CD8-positive, alpha-beta memory T cell (primary cell): ENCODE measurements around the gene QRICH1. TPM values are rescaled to one million over a fixed set of nuclear protein-coding genes. Genes with fewer than 3 reads are reported as not detected.
A peak's percentile ranks its signal among the peaks of the same experiment; 100 is the strongest.
"Not testable (repeated sequence)": the region's sequence is repeated elsewhere in the genome, so short reads cannot be mapped to it uniquely, and the experiment has no call there.

Source experiments
- CTCF ChIA-PET: fragments of 350-600 bp; sonication (Branson Sonifier 250); formaldehyde crosslinking; loops from one replicate; lab custom pipeline; 2021; ENCODE audit warnings: antibody characterized with exemption; lab: Charles Lee
- POLR2A ChIA-PET: fragments of 350-600 bp; sonication (Branson Sonifier 250); formaldehyde crosslinking; loops from one replicate; lab custom pipeline; 2021; ENCODE audit warnings: antibody characterized with exemption; lab: Charles Lee
- DNase-seq, 5 donors: peaks; one replicate each; pipeline versions ENCODE4 v3.0.0 to v3.0.0-alpha.2; 2020 to 2022; ENCODE audit warnings: mixed read lengths in 1 of 5
- H3K27ac ChIP-seq: one replicate; pipeline ENCODE4 v1.7.0; 2013; ENCODE audit warnings: low read depth, mild to moderate bottlenecking, low read length, moderate library complexity
- H3K27me3 ChIP-seq: 2 replicates; pipeline ENCODE4 v1.7.0; 2013; ENCODE audit warnings: low read length, mild to moderate bottlenecking; ENCODE audit not compliant: insufficient read depth, poor library complexity, severe bottlenecking
- H3K36me3 ChIP-seq: 2 replicates; pipeline ENCODE4 v1.7.0; 2013; ENCODE audit warnings: mild to moderate bottlenecking, low read length, moderate library complexity; ENCODE audit not compliant: insufficient read depth
- H3K4me1 ChIP-seq: 2 replicates; pipeline ENCODE4 v1.7.0; 2013; ENCODE audit warnings: mild to moderate bottlenecking, low read length, moderate library complexity; ENCODE audit not compliant: insufficient read depth
- H3K4me3 ChIP-seq: 2 replicates; pipeline ENCODE4 v1.7.0; 2013; ENCODE audit warnings: mild to moderate bottlenecking, low read length
- H3K9me3 ChIP-seq: 2 replicates; pipeline ENCODE4 v1.7.0; 2013; ENCODE audit warnings: mild to moderate bottlenecking, low read length
- H3K27ac Mint-ChIP-seq, 8 donors: one replicate each; pipeline ENCODE4 v1.8.0; 2020 to 2021; ENCODE audit warnings: mixed read lengths in 8 of 8, mild to moderate bottlenecking in 6 of 8, inconsistent platforms in 3 of 8, moderate library complexity in 3 of 8
- H3K27me3 Mint-ChIP-seq, 2 donors: one replicate each; pipeline ENCODE4 v1.8.0; 2020 to 2021; ENCODE audit warnings: mixed read lengths in 2 of 2, mild to moderate bottlenecking in 1 of 2, moderate library complexity in 1 of 2
- H3K36me3 Mint-ChIP-seq, 3 donors: one replicate each; pipeline ENCODE4 v1.8.0; 2020 to 2021; ENCODE audit warnings: mixed read lengths in 3 of 3, inconsistent platforms in 1 of 3, mild to moderate bottlenecking in 1 of 3
- H3K4me1 Mint-ChIP-seq, 3 donors: one replicate each; pipeline ENCODE4 v1.8.0; 2020 to 2021; ENCODE audit warnings: mixed read lengths in 3 of 3, inconsistent platforms in 1 of 3, mild to moderate bottlenecking in 1 of 3
- H3K4me3 Mint-ChIP-seq, 7 donors: one replicate each; pipeline ENCODE4 v1.8.0; 2020 to 2021; ENCODE audit warnings: mixed read lengths in 7 of 7, mild to moderate bottlenecking in 6 of 7, moderate library complexity in 4 of 7, inconsistent platforms in 2 of 7
- H3K9me3 Mint-ChIP-seq, 5 donors: one replicate each; pipeline ENCODE4 v1.8.0; 2020 to 2022; ENCODE audit warnings: mixed read lengths in 5 of 5, mild to moderate bottlenecking in 3 of 5, moderate library complexity in 2 of 5, inconsistent platforms in 1 of 5
- polyA plus RNA-seq: library from polyadenylated mRNA; unstranded; fragments of 300-500 nt; fragmentation: Illumina TruSeq; gene quantifications from one replicate; pipeline ENCODE4 v1.2.3, GENCODE V29; 2021
- total RNA-seq, 2 experiments: library from RNA; stranded (reverse); gene quantifications; one replicate each; pipeline ENCODE4 v1.2.3, GENCODE V29; 2021

The QRICH1 gene
- total and polyA plus RNA-seq, 3 experiments from 2014 or later = 30.5 to 134 (median 122) TPM

DNA sequence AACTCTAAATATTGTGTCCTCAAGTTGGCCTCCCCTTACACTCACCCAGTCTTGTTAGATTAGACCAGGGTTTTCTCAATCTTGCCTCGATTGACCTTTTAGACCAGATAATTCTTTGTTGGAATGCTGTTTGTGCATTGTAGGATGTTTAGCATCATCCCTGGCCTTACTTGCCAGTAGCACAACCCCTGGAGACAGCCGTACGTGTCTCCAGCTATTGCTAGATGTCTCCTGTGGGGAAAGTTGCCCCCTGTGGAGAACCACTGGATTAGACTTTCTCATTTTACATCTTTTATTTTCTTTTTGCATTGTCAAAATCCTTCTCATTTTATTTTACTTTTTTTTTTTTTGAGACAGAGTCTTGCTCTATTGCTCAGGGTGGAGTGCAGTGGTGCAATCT, 84.5 kb downstream of the QRICH1 start:
- ChIA-PET POLR2A (interaction anchor here (0.7 to 3.5 kb wide), 4 partner anchors 8 to 85 kb away, joined by 3 to 48 read pairs (median 4); partner anchors contain the start of genes DALRD3 and P4HTM), CTCF (interaction anchor here (1.1 to 10.1 kb wide), 4 partner anchors 9 to 331 kb away, joined by 3 to 121 read pairs (median 56); partner anchors contain the start of genes DALRD3, NDUFAF3, P4HTM and USP4)
- Mint-ChIP-seq H3K27me3 (peaks cover 0 to 3% of the 10 kb centered on the region in 2 donors), H3K36me3 (peaks cover 0 to 49% (median 0%) of the 10 kb centered on the region in 3 donors), H3K4me3 (peak overlapping the region in 5 of 7 donors; percentile 51 to 89 (median 62)), H3K9me3 (no peaks in the 10 kb centered on the region), H3K27ac (peak overlapping the region in 2 of 8 donors; percentile 14 to 68), H3K4me1 (peaks cover 24 to 46% (median 41%) of the 10 kb centered on the region in 3 donors)
- no peaks in the 10 kb centered on the region for H3K9me3 ChIP-seq
- H3K27me3 ChIP-seq = no peaks in the 10 kb centered on the region
- peaks cover 2% of the 10 kb centered on the region for H3K36me3 ChIP-seq
- H3K4me3 ChIP-seq = no peak overlapping the region
- DNase-seq = no peak
- no peak overlapping the region for H3K27ac ChIP-seq
- peaks cover 14% of the 10 kb centered on the region for H3K4me1 ChIP-seq

DNA sequence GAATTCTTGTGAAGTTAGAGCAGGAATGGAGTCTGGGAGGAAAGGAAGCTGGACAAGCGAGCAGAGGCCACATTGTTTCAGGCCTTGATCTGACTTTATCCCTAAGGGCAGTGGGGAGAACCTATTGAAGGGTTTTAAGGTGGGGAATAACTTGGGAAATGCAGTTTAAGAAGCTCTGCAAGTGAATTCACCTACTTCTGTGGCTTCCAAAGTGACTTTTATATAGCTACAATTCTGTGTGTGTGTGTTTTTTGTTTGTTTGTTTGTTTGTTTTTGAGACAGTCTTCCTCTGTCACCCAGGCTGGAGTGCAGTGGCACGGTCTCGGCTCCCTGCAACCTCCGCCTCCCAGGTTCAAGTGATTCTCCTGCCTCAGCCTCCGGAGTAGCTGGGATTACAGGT, 85.2 kb downstream of the QRICH1 start:
- peaks cover 22 to 42% (median 41%) of the 10 kb centered on the region in 3 donors for H3K4me1 Mint-ChIP-seq
- peak overlapping the region; percentile 45 for H3K27ac ChIP-seq
- H3K36me3 Mint-ChIP-seq = peaks cover 0 to 42% (median 0%) of the 10 kb centered on the region in 3 donors
- DNase-seq, H3K36me3 ChIP-seq, H3K27me3 ChIP-seq, H3K27me3 Mint-ChIP-seq, H3K9me3 ChIP-seq, H3K9me3 Mint-ChIP-seq: not testable (repeated sequence)
- CTCF ChIA-PET = interaction anchor here (1.1 to 10.1 kb wide), 4 partner anchors 8 to 20 kb away, joined by 3 to 121 read pairs (median 56); partner anchors contain the start of genes DALRD3, NDUFAF3 and P4HTM
- H3K4me3 ChIP-seq = peak overlapping the region; percentile 98
- peak overlapping the region; percentile 70 to 100 (median 97) for H3K27ac Mint-ChIP-seq
- POLR2A ChIA-PET = interaction anchor here (0.6 to 3.5 kb wide), 8 partner anchors 9 to 112 kb away, joined by 3 to 48 read pairs (median 5); partner anchors contain the start of genes DALRD3, IMPDH2, NDUFAF3 and P4HTM
- H3K4me3 Mint-ChIP-seq = peak overlapping the region; percentile 89 to 100 (median 98)
- peaks cover 14% of the 10 kb centered on the region for H3K4me1 ChIP-seq

DNA sequence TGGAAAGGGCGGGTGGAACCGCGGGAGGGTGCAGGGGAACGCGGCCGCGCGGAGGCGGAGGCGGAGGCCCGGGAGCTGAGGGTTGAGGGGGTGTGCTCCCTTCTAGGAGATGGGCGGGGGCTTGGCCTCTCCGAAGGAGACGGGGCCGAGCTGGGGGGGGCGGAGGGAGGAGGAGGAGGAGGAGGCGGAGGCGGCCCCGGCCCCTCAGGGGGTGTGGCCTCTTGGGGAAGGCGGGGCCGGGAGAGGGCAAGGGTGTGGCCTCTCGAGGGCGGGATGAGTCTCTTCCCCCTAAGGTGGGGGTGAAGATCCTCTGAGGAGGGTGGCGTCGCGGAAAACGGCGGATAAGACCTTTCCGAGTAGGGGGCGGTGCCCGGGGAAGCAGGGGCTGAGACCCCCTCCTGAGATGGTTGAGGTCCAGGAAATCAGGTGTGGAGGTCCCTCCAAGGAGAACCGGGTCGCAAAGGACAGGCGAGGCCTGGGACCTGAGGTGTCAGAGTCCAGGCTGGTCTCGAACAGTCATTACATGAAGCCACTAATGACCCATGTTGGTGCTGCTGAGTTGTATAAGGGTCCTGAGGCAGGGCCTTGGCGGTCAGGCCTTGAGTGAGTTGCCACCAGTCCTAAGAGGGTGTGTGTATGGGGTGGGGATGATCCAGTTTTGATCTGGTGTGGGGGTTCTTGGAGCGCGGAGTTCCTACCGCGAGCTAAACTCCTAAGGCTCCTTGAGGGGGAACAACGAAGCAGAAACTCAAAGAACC, 85.9 kb downstream of the QRICH1 start:
- ChIA-PET CTCF (interaction anchor here (0.7 to 10.1 kb wide), 11 partner anchors 9 to 162 kb away, joined by 3 to 121 read pairs (median 4); partner anchors contain the start of genes DALRD3, IMPDH2, NDUFAF3 and P4HTM), POLR2A (interaction anchor here (0.6 to 4.7 kb wide), 14 partner anchors 10 to 332 kb away, joined by 3 to 79 read pairs (median 10); partner anchors contain the start of genes CCDC71, DALRD3, IMPDH2 and NDUFAF3)
- no peaks in the 10 kb centered on the region for H3K36me3 ChIP-seq
- Mint-ChIP-seq H3K4me3 (peak overlapping the region; percentile 89 to 100 (median 98)), H3K4me1 (peaks cover 22 to 42% (median 41%) of the 10 kb centered on the region in 3 donors), H3K36me3 (peaks cover 0 to 35% (median 0%) of the 10 kb centered on the region in 3 donors), H3K27me3 (peaks cover 0 to 3% of the 10 kb centered on the region in 2 donors), H3K9me3 (no peaks in the 10 kb centered on the region), H3K27ac (peak overlapping the region; percentile 89 to 100 (median 99))
- H3K4me3 ChIP-seq = peak overlapping the region; percentile 98
- H3K4me1 ChIP-seq = peaks cover 14% of the 10 kb centered on the region
- H3K27ac ChIP-seq = peak overlapping the region; percentile 88
- H3K9me3 ChIP-seq = no peaks in the 10 kb centered on the region
- H3K27me3 ChIP-seq = no peaks in the 10 kb centered on the region
- DNase-seq = peak; percentile 80 to 90 (median 82)

DNA sequence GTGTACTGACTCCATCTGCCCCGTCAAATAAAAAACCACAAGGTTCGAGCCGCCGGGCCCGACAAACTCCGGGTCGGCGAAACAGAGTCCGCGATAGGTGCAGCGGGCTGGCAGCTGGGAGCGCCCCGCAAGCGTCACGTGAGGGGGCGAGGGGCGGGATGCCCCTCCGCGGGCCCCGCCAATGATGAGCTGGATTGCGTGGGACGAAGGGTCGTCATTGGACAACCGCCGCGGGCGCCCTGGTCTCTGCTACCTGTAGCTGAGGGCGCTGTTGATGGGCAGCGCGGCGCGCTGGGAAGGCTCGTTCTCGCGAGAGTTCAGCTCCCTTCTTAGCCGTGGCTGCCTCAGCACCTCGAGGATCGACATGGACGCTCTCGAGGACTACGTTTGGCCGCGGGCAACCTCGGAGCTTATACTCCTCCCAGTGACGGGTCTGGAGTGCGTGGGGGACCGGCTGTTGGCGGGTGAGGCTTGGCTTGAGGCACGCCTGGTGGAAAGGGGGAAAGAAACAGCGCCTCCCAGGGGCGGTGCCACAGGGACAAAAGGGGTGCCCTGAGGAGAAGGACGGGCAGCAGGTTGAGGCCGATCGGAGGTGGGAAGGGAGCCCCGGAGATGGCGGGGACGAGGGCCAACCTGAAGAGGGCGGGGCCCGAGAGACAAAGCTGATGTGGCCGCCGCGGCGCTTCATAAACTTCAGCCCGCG, 86.7 kb downstream of the QRICH1 start, which contains the start of gene WDR6:
Gene WDR6 (plus strand): TSS at position 324 of the 703 bp plus-strand sequence. CDS start 41 bp downstream, at position 365.
- DNase-seq = peak; percentile 96 to 98 (median 97)
- Histone ChIP-seq H3K4me3 (peak within 1 kb of the TSS; percentile 98), H3K27me3 (no peaks in the 10 kb centered on the region), H3K9me3 (no peaks in the 10 kb centered on the region), H3K4me1 (peaks cover 14% of the 10 kb centered on the region), H3K27ac (peak within 1 kb of the TSS; percentile 88), H3K36me3 (no peaks in the 10 kb centered on the region)
- peak within 1 kb of the TSS; percentile 89 to 100 (median 98) for H3K4me3 Mint-ChIP-seq
- peaks cover 0 to 3% of the 10 kb centered on the region in 2 donors for H3K27me3 Mint-ChIP-seq
- peaks cover 0 to 28% (median under 1%) of the 10 kb centered on the region in 3 donors for H3K36me3 Mint-ChIP-seq
- peak within 1 kb of the TSS; percentile 89 to 100 (median 99) for H3K27ac Mint-ChIP-seq
- peaks cover 22 to 38% (median 37%) of the 10 kb centered on the region in 3 donors for H3K4me1 Mint-ChIP-seq
- H3K9me3 Mint-ChIP-seq = no peaks in the 10 kb centered on the region
- ChIA-PET CTCF (interaction anchor here (0.7 to 10.1 kb wide), 15 partner anchors 9 to 163 kb away, joined by 3 to 121 read pairs (median 5); partner anchors contain the start of genes DALRD3, IMPDH2, NDUFAF3 and P4HTM), POLR2A (interaction anchor here (0.7 to 4.7 kb wide), 13 partner anchors 10 to 333 kb away, joined by 4 to 79 read pairs (median 11); partner anchors contain the start of genes ARIH2, CCDC71, DALRD3 and IMPDH2)

DNA sequence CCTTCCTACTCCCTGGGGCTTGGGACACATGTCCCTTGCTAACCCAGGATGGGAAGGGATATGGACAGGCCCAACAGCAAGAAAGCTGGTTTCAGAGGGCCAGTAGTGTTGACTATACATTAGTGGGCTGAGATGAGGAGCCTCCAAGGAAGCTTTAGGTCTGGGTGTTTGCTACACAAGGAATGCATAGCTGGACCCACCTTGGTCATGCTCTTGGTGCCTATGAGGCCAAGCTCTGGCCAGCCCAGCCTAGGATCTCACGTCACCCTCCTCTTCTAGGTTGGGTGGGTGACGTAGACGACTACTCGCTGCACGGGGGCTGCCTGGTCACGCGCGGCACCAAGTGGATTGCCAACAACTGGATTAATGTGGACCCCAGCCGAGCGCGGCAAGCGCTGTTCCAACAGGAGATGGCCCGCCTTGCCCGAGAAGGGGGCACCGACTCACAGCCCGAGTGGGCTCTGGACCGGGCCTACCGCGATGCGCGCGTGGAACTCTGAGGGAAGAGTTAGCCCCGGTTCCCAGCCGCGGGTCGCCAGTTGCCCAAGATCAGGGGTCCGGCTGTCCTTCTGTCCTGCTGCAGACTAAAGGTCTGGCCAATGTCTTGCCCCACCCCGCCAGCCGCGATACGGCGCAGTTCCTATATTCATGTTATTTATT, 87.3 kb downstream of the QRICH1 start:
- Mint-ChIP-seq H3K27ac (peak overlapping the region; percentile 89 to 100 (median 99)), H3K4me3 (peak overlapping the region; percentile 89 to 100 (median 98)), H3K27me3 (peaks cover 0 to 3% of the 10 kb centered on the region in 2 donors), H3K36me3 (peaks cover 0 to 22% (median 1%) of the 10 kb centered on the region in 3 donors), H3K4me1 (peaks cover 22 to 32% (median 31%) of the 10 kb centered on the region in 3 donors), H3K9me3 (no peaks in the 10 kb centered on the region)
- H3K9me3 ChIP-seq = no peaks in the 10 kb centered on the region
- peak overlapping the region; percentile 88 for H3K27ac ChIP-seq
- no peaks in the 10 kb centered on the region for H3K36me3 ChIP-seq
- POLR2A ChIA-PET = interaction anchor here (0.5 to 4.7 kb wide), 14 partner anchors 9 to 337 kb away, joined by 3 to 79 read pairs (median 9); partner anchors contain the start of genes ARIH2, CCDC71, DALRD3 and IMPDH2
- peak in 2 of 5 donors; percentile 12 to 16 for DNase-seq
- H3K4me3 ChIP-seq = peak overlapping the region; percentile 98
- H3K27me3 ChIP-seq = no peaks in the 10 kb centered on the region
- peaks cover 14% of the 10 kb centered on the region for H3K4me1 ChIP-seq
- CTCF ChIA-PET = interaction anchor here (0.8 to 10.1 kb wide), 14 partner anchors 8 to 151 kb away, joined by 3 to 121 read pairs (median 6); partner anchors contain the start of genes DALRD3, IMPDH2, NDUFAF3 and P4HTM

DNA sequence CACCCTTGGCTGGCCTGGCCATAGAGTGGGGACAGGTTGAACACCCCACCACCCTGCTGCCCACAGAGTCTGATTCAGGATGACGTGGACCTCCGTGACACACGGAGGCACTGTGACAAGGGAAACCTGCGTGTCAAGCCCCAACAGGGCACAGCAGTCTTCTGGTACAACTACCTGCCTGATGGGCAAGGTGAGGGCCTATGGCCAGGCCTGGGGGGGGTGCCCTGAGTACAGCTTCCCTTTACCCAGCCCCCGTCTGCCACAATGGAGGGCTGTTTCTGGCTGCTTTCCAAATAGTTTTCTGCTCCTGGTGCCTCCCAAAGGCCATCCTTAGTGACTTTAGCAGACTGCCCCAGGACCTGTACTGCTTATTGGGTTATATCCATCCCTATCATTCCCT, 87.9 kb downstream of the QRICH1 start:
- no peaks in the 10 kb centered on the region for H3K27me3 ChIP-seq
- CTCF ChIA-PET = interaction anchor here (1.4 to 10.1 kb wide), 3 partner anchors 11 to 18 kb away, joined by 9 to 121 read pairs (median 109); partner anchors contain the start of genes NDUFAF3 and P4HTM
- H3K27ac ChIP-seq = peak overlapping the region; percentile 88
- no peak for DNase-seq
- Mint-ChIP-seq H3K9me3 (no peaks in the 10 kb centered on the region), H3K27ac (peak overlapping the region in 6 of 8 donors; percentile 89 to 100 (median 99)), H3K36me3 (peaks cover 0 to 18% (median 1%) of the 10 kb centered on the region in 3 donors), H3K4me1 (peaks cover 22 to 32% (median 31%) of the 10 kb centered on the region in 3 donors), H3K27me3 (peaks cover 0 to 3% of the 10 kb centered on the region in 2 donors), H3K4me3 (peak overlapping the region in 6 of 7 donors; percentile 89 to 100 (median 98))
- no peaks in the 10 kb centered on the region for H3K36me3 ChIP-seq
- H3K4me1 ChIP-seq = peaks cover 14% of the 10 kb centered on the region
- POLR2A ChIA-PET = interaction anchor here (0.5 to 4.7 kb wide), 6 partner anchors 12 to 337 kb away, joined by 3 to 79 read pairs (median 26); partner anchors contain the start of genes DALRD3, NDUFAF3 and P4HTM
- no peaks in the 10 kb centered on the region for H3K9me3 ChIP-seq
- peak overlapping the region; percentile 98 for H3K4me3 ChIP-seq
